Uterus (tissue), 4 donors: ENCODE data around the gene TMEM156. TPM values are rescaled to one million over a fixed set of nuclear protein-coding genes. Genes with fewer than 3 reads are reported as not detected.

ENCODE experiments used
- DNase-seq, 2 donors: peaks; one replicate each; pipeline ENCODE4 v3.0.0-alpha.2; 2019 to 2020
- H3K27ac ChIP-seq, 2 donors: fragments of 200-600 bp; sonication (generic); 1 replicate in 1 of 2; 2 replicates in 1 of 2; pipeline ENCODE4 v1.5.1; 2016 to 2018
- H3K27me3 ChIP-seq, 2 donors: fragments of 200-600 bp; sonication (generic); one replicate each; pipeline ENCODE4 v1.5.1; 2018 to 2019; ENCODE audit warnings: control low read depth in 1 of 2
- H3K36me3 ChIP-seq, 2 donors: fragments of 200-600 bp; sonication (generic); one replicate each; pipeline ENCODE4 v1.5.1; 2019; ENCODE audit warnings: control low read depth in 1 of 2
- H3K4me1 ChIP-seq, 2 donors: fragments of 200-600 bp; sonication (generic); one replicate each; pipeline ENCODE4 v1.5.1; 2018 to 2019; ENCODE audit warnings: control low read depth in 1 of 2
- H3K4me3 ChIP-seq, 2 donors: fragments of 200-600 bp; sonication (generic); 1 replicate in 1 of 2; 2 replicates in 1 of 2; pipeline ENCODE4 v1.5.1; 2018 to 2019; ENCODE audit warnings: mild to moderate bottlenecking in 1 of 2
- H3K9me3 ChIP-seq, 2 donors: fragments of 200-600 bp; sonication (generic); one replicate each; pipeline ENCODE4 v1.5.1; 2019; ENCODE audit warnings: control low read depth in 1 of 2
- CTCF ChIP-seq, 4 experiments: fragments of 200-600 bp in 2 of 4; fragments of 450-650 bp in 2 of 4; sonication (generic) in 2 of 4; IDR thresholded peaks; one replicate each; pipeline ENCODE4 v1.5.1; 2016 to 2019; ENCODE audit warnings: antibody characterized with exemption in 4 of 4, mild to moderate bottlenecking in 2 of 4, moderate library complexity in 1 of 4
- POLR2A ChIP-seq, 2 donors: fragments of 450-650 bp; IDR thresholded peaks; one replicate each; pipeline ENCODE4 v1.6.1; 2016; ENCODE audit warnings: antibody characterized with exemption in 2 of 2, mild to moderate bottlenecking in 1 of 2, moderate library complexity in 1 of 2
- intact Hi-C: fragments of 100-400 bp; cut with DNase I; formaldehyde crosslinking; loops from one replicate; pipeline ENCODE4 v1.15.1; 2023; ENCODE audit warnings: low total_unique reads
- total RNA-seq, 4 donors: library from RNA; depleted of rRNA in 3 of 4; stranded (reverse); fragments of >200 nt in 3 of 4; gene quantifications; one replicate each; pipeline versions ENCODE4 v1.1.0 to v1.2.4, GENCODE V29; 2014 to 2023
- donor health status: DM: yes; HTN: yes; CAD: no.

TMEM156 gene
- total RNA-seq, 4 donors from 2014 or later: 0.37 to 0.41 TPM; not detected in 2

GRCh38 chr4:38940476-38940875 is 91.7 kb downstream of the TMEM156 start:
- DNase-seq: no peak
- Histone ChIP-seq H3K36me3 (no peaks in the 10 kb centered on the region), H3K27me3 (no peaks in the 10 kb centered on the region), H3K4me3 (no peak overlapping the region), H3K4me1 (no peaks in the 10 kb centered on the region), H3K9me3 (no peaks in the 10 kb centered on the region), H3K27ac (no peak overlapping the region)
- intact Hi-C loops: no loop called here
- TF ChIP-seq POLR2A (IDR thresholded peaks at IDR 0.05): no peak

GRCh38 chr4:38939165-38939564 is 93.0 kb downstream of the TMEM156 start:
- intact Hi-C loops: no loop called here
- no peak for DNase-seq
- Histone ChIP-seq H3K4me3 (no peak overlapping the region), H3K9me3 (no peaks in the 10 kb centered on the region), H3K4me1 (no peaks in the 10 kb centered on the region), H3K36me3 (no peaks in the 10 kb centered on the region), H3K27me3 (no peaks in the 10 kb centered on the region), H3K27ac (no peak overlapping the region)
- TF ChIP-seq POLR2A (IDR thresholded peaks at IDR 0.05): no peak
- TF ChIP-seq CTCF (IDR thresholded peaks at IDR 0.05): no peak

GRCh38 chr4:38935391-38936073 is 96.7 kb downstream of the TMEM156 start:
- intact Hi-C loops: no loop called here
- no peaks in the 10 kb centered on the region for H3K36me3 ChIP-seq
- H3K27me3 ChIP-seq: no peaks in the 10 kb centered on the region
- no peak for DNase-seq
- no peaks in the 10 kb centered on the region for H3K4me1 ChIP-seq
- no peak overlapping the region for H3K27ac ChIP-seq
- no peak overlapping the region for H3K4me3 ChIP-seq
- no peak for TF ChIP-seq POLR2A (IDR thresholded peaks at IDR 0.05)
- TF ChIP-seq CTCF (IDR thresholded peaks at IDR 0.05): no peak
- H3K9me3 ChIP-seq: no peaks in the 10 kb centered on the region

- H3K27me3 ChIP-seq: no peaks in the 10 kb centered on the region
- H3K4me3 ChIP-seq: no peak overlapping the region
- no peak for TF ChIP-seq POLR2A (IDR thresholded peaks at IDR 0.05)
- intact Hi-C loops: no loop called here
- no peaks in the 10 kb centered on the region for H3K36me3 ChIP-seq
- H3K27ac ChIP-seq: no peak overlapping the region
- DNase-seq: no peak
- H3K4me1 ChIP-seq: no peaks in the 10 kb centered on the region
- H3K9me3 ChIP-seq: no peaks in the 10 kb centered on the region
These were observed 101.1 kb downstream of the TMEM156 start for GRCh38 chr4:38931125-38931524.

- no peaks in the 10 kb centered on the region for H3K9me3 ChIP-seq
- H3K4me1 ChIP-seq: no peaks in the 10 kb centered on the region
- no peak overlapping the region for H3K4me3 ChIP-seq
- TF ChIP-seq CTCF (IDR thresholded peaks at IDR 0.05) (no peak), POLR2A (IDR thresholded peaks at IDR 0.05) (no peak)
- intact Hi-C loops: no loop called here
- no peak overlapping the region for H3K27ac ChIP-seq
- no peaks in the 10 kb centered on the region for H3K27me3 ChIP-seq
- no peaks in the 10 kb centered on the region for H3K36me3 ChIP-seq
- DNase-seq: no peak
These were observed 101.5 kb downstream of the TMEM156 start for GRCh38 chr4:38930707-38931106.

GRCh38 chr4:38930204-38930603 is 102.0 kb downstream of the TMEM156 start:
- intact Hi-C loops: no loop called here
- Histone ChIP-seq H3K27me3 (no peaks in the 10 kb centered on the region), H3K36me3 (no peaks in the 10 kb centered on the region), H3K4me1 (no peaks in the 10 kb centered on the region), H3K27ac (no peak overlapping the region), H3K9me3 (no peaks in the 10 kb centered on the region), H3K4me3 (no peak overlapping the region)
- TF ChIP-seq POLR2A (IDR thresholded peaks at IDR 0.05): no peak
- TF ChIP-seq CTCF (IDR thresholded peaks at IDR 0.05): no peak
- DNase-seq: no peak
